Adipocyte (in vitro differentiated cells): ENCODE measurements around the gene METTL16.
A peak's percentile ranks its signal among the peaks of the same experiment; 100 is the strongest.
"Not testable (repeated sequence)": the region's sequence is repeated elsewhere in the genome, so short reads cannot be mapped to it uniquely, and the experiment has no call there.

Experiments
- DNase-seq: peaks from one replicate; pipeline ENCODE4 v3.0.0-alpha.2; 2015; ENCODE audit warnings: low read depth
- H3K27me3 ChIP-seq: replicated peaks from 2 replicates; pipeline ENCODE4 v1.7.0; 2013; ENCODE audit warnings: mild to moderate bottlenecking, low read length, moderate library complexity; ENCODE audit not compliant: control insufficient read depth, insufficient read depth
- H3K36me3 ChIP-seq: 2 replicates; pipeline ENCODE4 v1.7.0; 2013; ENCODE audit warnings: low read length, mild to moderate bottlenecking, moderate library complexity; ENCODE audit not compliant: control insufficient read depth, insufficient read depth, severe bottlenecking
- H3K4me1 ChIP-seq: 2 replicates; pipeline ENCODE4 v1.7.0; 2013; ENCODE audit warnings: mild to moderate bottlenecking, low read length, moderate library complexity; ENCODE audit not compliant: control insufficient read depth, insufficient read depth
- H3K4me3 ChIP-seq: 2 replicates; pipeline ENCODE4 v1.7.0; 2013; ENCODE audit warnings: mild to moderate bottlenecking, low read length, moderate library complexity
- H3K9ac ChIP-seq: 2 replicates; pipeline ENCODE4 v1.7.0; 2013; ENCODE audit warnings: mild to moderate bottlenecking, low read length, moderate library complexity
- H3K9me3 ChIP-seq: 2 replicates; pipeline ENCODE4 v1.7.0; 2013; ENCODE audit warnings: mild to moderate bottlenecking, low read length, moderate library complexity; ENCODE audit not compliant: control insufficient read depth

METTL16 gene, protein sequence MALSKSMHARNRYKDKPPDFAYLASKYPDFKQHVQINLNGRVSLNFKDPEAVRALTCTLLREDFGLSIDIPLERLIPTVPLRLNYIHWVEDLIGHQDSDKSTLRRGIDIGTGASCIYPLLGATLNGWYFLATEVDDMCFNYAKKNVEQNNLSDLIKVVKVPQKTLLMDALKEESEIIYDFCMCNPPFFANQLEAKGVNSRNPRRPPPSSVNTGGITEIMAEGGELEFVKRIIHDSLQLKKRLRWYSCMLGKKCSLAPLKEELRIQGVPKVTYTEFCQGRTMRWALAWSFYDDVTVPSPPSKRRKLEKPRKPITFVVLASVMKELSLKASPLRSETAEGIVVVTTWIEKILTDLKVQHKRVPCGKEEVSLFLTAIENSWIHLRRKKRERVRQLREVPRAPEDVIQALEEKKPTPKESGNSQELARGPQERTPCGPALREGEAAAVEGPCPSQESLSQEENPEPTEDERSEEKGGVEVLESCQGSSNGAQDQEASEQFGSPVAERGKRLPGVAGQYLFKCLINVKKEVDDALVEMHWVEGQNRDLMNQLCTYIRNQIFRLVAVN

DNA sequence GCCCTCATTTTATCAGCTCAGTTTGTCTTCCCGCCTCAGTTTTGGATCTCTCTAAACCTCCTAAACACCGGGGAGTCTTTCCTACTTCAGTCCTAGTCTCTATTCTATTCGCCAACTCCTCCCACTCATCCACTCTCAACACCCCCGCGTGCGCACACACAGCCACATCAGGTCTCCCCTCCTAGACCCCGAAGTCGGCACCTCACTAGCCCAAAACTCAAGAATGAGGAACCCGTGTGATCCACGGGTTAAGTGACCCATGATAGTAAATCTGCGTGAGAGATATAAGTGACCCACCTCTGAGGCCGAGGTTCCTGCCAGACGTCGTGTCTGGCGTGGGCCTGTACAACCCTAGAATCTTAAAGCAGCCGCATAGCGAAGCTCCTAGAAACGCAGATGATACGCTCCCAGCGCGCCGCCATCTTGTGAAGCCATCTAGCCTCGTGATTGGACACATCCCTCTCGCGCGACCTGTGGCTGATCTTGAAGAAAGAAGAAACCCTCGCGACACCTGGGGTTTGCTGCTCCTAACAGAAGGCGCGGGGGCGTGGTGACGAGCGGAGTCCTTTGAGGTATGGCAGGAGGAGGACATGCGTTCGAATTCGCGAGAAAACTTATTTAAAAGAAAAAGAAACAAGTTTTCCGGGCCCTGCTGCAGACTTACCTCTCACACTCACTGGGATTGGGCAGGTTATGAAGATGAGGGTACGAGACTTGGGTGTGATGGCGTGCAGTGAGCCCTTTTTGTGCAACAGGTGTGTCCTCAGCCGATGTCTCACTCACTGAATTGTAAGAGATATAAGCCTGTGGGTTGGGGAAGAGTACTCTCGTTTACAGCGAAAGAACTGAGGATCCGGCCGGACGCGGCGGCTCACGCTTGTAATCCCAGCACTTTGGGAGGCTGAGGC, at the start of gene METTL16:
TSS of gene METTL16 (minus strand) at position 427 of the 908 bp plus-strand sequence. CDS start 9,557 bp downstream, outside the sequence.
- Histone ChIP-seq H3K36me3 (no peaks in the 10 kb centered on the region), H3K9ac (peak within 1 kb of the TSS; percentile 88), H3K4me1 (peaks cover 10% of the 10 kb centered on the region), H3K27me3 (no peaks in the 10 kb centered on the region), H3K4me3 (peak within 1 kb of the TSS; percentile 97), H3K9me3 (no peaks in the 10 kb centered on the region)
- DNase-seq: peak; percentile 100

DNA sequence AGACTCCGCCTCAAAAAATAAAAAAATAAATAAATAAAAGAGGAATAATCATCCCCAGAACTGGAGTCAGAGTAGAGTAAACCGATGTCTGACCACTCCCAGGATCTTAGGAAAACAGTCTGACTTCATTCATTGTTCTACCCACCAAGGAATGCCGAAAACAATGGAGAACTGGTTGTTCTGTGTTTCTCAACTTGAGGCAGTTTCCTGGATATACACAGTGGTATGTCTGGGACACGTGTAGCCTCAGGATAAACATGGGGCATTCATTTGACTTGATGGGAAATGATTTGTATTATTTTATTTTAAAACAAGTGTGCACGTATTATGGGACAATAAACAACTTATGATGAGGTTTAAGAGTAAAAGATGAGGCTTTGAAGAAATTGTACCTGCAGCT, 49.0 kb upstream of the METTL16 start:
- no peak overlapping the region for H3K4me3 ChIP-seq
- peaks cover 5% of the 10 kb centered on the region for H3K4me1 ChIP-seq
- no peak for DNase-seq
- peaks cover 6% of the 10 kb centered on the region for H3K9me3 ChIP-seq
- no peaks in the 10 kb centered on the region for H3K36me3 ChIP-seq
- peaks cover 8% of the 10 kb centered on the region for H3K27me3 ChIP-seq
- no peak overlapping the region for H3K9ac ChIP-seq

DNA sequence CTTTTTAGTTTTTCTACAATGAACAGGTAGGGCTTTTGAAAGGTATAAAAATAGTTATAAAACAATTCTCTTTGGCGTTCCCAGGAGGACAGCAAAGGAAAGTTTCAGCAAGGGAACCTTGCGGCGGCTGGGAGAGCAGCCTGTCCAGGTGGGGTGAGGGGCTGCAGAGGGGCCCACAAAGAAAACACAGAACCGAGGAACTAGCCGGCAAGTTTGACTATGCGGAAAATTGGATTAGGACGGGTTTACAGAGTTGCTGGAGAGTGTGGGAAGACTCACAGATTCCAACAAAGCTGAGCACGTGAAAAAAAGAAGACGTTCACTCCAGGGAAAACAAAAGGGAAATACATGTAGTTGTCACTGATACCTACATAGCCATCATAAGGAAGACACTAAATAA, 40.2 kb upstream of the METTL16 start:
- no peak for DNase-seq
- Histone ChIP-seq H3K27me3 (peaks cover 32% of the 10 kb centered on the region), H3K36me3 (no peaks in the 10 kb centered on the region), H3K4me3 (no peak overlapping the region), H3K9ac (no peak overlapping the region), H3K4me1 (peaks cover 3% of the 10 kb centered on the region), H3K9me3 (no peaks in the 10 kb centered on the region)

DNA sequence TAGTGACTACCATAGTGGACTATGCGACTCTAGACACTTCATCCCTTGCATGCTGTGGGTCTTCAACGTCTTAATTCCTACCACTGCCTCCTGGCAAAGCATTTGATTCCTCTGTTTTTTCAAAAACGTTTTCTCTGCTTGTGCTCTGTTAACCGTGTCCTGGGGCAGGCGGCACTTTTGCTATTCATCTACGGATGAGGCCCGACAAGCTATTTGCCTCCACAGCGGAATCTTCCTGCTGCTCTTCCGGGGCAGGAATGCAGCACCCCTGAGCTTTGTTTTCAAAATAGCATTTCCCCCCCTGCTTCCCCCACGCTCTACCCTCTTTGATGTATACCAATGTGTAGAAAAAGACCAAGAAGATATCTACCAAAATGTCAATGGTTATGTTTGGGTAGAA, 39.8 kb upstream of the METTL16 start:
- no peak for DNase-seq
- no peaks in the 10 kb centered on the region for H3K9me3 ChIP-seq
- H3K4me3 ChIP-seq: no peak overlapping the region
- H3K27me3 ChIP-seq: peaks cover 31% of the 10 kb centered on the region
- no peaks in the 10 kb centered on the region for H3K36me3 ChIP-seq
- H3K4me1 ChIP-seq: peaks cover 3% of the 10 kb centered on the region
- no peak overlapping the region for H3K9ac ChIP-seq

DNA sequence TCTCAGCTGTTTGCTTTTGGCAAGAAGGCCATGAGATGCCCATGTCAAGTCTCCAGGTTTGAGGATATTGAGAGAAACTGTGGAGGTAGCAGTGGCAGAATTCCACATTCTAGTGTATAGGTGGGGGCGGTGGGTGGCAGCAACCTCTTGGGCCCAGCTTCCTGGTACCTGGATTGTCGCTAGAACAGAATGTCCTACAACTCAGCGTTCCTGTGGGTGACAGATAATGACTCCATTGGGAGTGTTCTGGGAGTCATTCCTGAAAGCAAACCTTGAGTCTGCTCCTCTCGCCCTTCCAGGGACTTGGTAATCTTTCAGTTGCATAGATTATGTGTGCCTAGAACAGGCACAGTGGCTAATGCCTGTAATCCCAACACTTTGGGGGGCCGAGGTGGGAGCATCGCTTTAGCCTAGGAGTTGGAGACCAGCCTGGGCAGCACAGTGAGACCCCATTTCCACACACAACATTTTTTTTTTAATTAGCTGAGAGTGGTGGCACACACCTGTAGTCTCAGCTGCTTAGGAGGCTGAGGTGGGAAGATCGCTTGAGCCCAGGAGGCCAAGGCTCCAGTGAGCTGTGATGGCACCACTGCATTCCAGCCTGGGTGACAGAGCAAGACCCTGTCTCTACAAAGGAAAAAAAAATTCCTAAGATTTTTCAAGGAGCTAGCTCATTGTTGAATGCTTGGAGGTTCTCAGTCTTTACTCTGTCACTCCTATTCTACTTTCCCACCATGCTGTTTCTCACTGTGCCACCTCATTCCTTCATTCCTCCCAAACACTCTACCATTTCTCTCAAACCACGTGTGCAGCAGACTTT, 37.9 kb upstream of the METTL16 start:
- Histone ChIP-seq H3K4me3 (no peak overlapping the region), H3K9ac (no peak overlapping the region), H3K9me3 (no peaks in the 10 kb centered on the region), H3K36me3 (no peaks in the 10 kb centered on the region), H3K27me3 (peaks cover 31% of the 10 kb centered on the region), H3K4me1 (peaks cover 3% of the 10 kb centered on the region)
- no peak for DNase-seq

DNA sequence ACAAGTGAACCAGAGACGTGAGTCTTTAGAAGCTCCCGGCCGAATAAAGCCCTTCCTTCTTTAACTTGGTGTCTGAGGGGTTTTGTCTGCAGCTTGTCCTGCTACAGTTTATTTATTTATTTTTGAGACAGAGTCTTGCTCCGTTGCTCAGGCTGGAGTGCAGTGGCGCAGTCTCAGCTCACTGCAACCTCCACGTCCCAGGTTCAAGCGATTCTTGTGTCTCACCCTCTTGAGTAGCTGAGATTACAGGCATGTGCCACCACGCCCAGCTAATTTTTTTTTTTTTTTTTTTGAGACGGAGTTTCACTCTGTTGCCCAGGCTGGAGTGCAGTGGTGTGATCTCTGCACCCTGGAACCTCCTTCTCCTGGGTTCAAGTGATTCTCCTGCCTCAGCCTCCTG, 36.3 kb upstream of the METTL16 start:
- not testable (repeated sequence) for H3K4me3 ChIP-seq, H3K36me3 ChIP-seq, H3K9ac ChIP-seq, H3K4me1 ChIP-seq, H3K9me3 ChIP-seq, DNase-seq
- H3K27me3 ChIP-seq: peaks cover 26% of the 10 kb centered on the region

DNA sequence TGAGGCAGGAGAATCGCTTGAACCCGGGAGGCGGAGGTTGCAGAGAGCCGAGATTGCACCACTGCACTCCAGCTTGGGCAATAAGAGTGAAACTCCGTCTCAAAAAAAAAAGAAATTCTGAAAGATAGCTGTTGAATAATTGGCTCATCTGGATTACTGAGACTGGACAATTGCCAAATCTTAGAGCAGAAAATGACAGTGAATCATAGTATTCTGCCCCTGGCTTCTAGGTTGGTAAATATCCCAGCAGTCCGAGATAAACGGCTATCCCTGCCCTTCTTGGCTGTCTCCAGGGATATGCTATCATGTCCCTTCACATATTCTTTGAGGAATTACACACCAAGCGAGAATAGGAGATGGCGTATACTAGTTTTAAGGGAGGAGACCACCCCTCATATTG, 35.5 kb upstream of the METTL16 start:
- no peak for DNase-seq
- H3K27me3 ChIP-seq: peaks cover 22% of the 10 kb centered on the region

DNA sequence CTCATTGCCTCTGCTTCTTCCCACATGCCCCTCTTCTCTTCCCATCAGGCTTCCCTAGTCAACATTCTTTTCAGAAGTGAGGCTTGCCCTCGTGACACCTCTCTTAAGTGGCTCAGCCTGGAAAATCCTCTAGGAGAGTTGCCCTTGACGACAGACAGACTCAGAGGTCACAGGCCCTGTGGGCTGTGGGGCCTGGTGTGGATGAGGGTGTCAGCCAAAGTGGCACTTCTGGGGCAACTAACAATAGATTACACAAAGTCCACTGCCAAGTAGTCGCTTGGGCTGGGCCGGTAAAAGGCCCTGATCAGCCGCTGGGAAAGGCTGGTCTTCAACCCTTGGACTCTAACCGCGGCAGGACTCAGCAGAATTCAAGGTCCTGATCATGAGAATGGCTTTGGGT, 33.7 kb upstream of the METTL16 start:
- H3K9me3 ChIP-seq: no peaks in the 10 kb centered on the region
- no peak for DNase-seq
- peaks cover 7% of the 10 kb centered on the region for H3K4me1 ChIP-seq
- peaks cover 15% of the 10 kb centered on the region for H3K27me3 ChIP-seq
- H3K4me3 ChIP-seq: no peak overlapping the region
- H3K36me3 ChIP-seq: no peaks in the 10 kb centered on the region
- no peak overlapping the region for H3K9ac ChIP-seq

More for the DNA sequence above, 35.5 kb upstream of the METTL16 start:
- H3K9ac ChIP-seq: no peak overlapping the region
- no peaks in the 10 kb centered on the region for H3K9me3 ChIP-seq
- H3K4me3 ChIP-seq: no peak overlapping the region
- no peaks in the 10 kb centered on the region for H3K36me3 ChIP-seq
- peaks cover 7% of the 10 kb centered on the region for H3K4me1 ChIP-seq

DNA sequence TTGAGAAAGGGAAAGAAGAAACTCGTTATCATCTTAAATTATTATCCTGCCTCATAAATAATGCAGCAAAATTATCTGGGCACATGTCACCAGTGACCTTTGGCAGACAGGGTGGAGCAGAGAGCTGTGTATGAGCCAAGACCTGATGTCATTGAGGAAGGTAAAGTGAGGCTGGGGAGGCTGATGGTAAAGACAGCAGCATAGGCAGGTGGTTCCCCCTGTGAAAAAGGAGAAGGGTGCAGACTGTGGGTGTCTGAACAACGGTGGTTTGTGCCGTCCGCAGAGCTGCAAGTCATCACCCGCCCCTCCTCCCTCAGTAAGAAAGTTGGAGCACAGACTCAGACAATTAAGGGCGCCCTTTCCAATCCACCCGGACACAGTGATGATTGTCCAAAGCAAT, 30.8 kb upstream of the METTL16 start:
- peaks cover 8% of the 10 kb centered on the region for H3K4me1 ChIP-seq
- no peaks in the 10 kb centered on the region for H3K9me3 ChIP-seq
- H3K9ac ChIP-seq: no peak overlapping the region
- H3K36me3 ChIP-seq: no peaks in the 10 kb centered on the region
- H3K4me3 ChIP-seq: no peak overlapping the region
- no peak for DNase-seq
- H3K27me3 ChIP-seq: peaks cover 5% of the 10 kb centered on the region

DNA sequence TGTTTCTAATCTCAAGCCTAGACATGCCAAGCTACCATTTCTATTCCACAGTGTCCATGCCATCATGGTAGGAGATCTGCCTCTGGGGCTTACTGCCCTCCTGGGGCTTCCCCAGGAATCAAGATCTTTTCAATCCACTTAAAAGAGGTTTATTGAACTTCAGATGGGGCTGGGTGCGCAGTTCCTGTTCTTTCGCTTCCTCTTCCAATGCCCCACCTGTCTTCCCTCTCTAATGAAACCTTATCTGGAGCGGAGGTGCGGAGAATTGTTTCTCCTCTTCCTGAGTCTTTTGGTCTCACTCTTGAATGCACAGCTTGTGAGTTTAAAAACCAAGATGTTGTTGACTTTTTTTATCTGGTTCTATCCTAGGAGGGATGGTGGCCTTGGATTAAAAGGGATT, 30.4 kb upstream of the METTL16 start:
- H3K9me3 ChIP-seq: no peaks in the 10 kb centered on the region
- H3K9ac ChIP-seq: no peak overlapping the region

More for the DNA sequence above, 30.4 kb upstream of the METTL16 start:
- Histone ChIP-seq H3K4me1 (peaks cover 8% of the 10 kb centered on the region), H3K36me3 (no peaks in the 10 kb centered on the region), H3K27me3 (peaks cover 5% of the 10 kb centered on the region), H3K4me3 (no peak overlapping the region)
- no peak for DNase-seq
